Liver (tissue), 9 donors: Measurements from ENCODE around the gene ADGRG3. TPM values are rescaled to one million over a fixed set of nuclear protein-coding genes. Genes with fewer than 3 reads are reported as not detected.

Experiments
- DNase-seq: peaks from one replicate; pipeline ENCODE4 v3.0.0-alpha.2; 2017; ENCODE audit warnings: low spot score
- H3K27ac ChIP-seq, 2 donors: one replicate each; pipeline ENCODE4 v1.7.0; 2013; ENCODE audit warnings: inconsistent platforms in 2 of 2, low read length in 2 of 2, control low read depth in 1 of 2, low read depth in 1 of 2, mild to moderate bottlenecking in 1 of 2
- H3K27me3 ChIP-seq, 4 donors: one replicate each; pipeline versions ENCODE4 v1.6.1 to v1.7.0; 2013; ENCODE audit warnings: low read length in 3 of 4, inconsistent platforms in 1 of 4, mild to moderate bottlenecking in 1 of 4, moderate library complexity in 1 of 4; ENCODE audit not compliant: control insufficient read depth in 4 of 4, insufficient read depth in 4 of 4
- H3K36me3 ChIP-seq, 4 donors: one replicate each; pipeline versions ENCODE4 v1.6.1 to v1.7.0; 2013; ENCODE audit warnings: low read length in 3 of 4, mild to moderate bottlenecking in 3 of 4, low read depth in 1 of 4, moderate library complexity in 1 of 4; ENCODE audit not compliant: control insufficient read depth in 4 of 4, insufficient read depth in 3 of 4
- H3K4me1 ChIP-seq, 4 donors: one replicate each; pipeline versions ENCODE4 v1.6.1 to v1.7.0; 2013; ENCODE audit warnings: low read length in 3 of 4, mild to moderate bottlenecking in 3 of 4, moderate library complexity in 1 of 4; ENCODE audit not compliant: control insufficient read depth in 4 of 4, insufficient read depth in 4 of 4
- H3K4me3 ChIP-seq, 3 donors: one replicate each; pipeline versions ENCODE4 v1.6.1 to v1.7.0; 2013; ENCODE audit warnings: low read length in 3 of 3, control low read depth in 1 of 3, low read depth in 1 of 3, mild to moderate bottlenecking in 1 of 3
- H3K9ac ChIP-seq, 2 donors: one replicate each; pipeline ENCODE4 v1.7.0; 2013; ENCODE audit warnings: low read length in 2 of 2, mild to moderate bottlenecking in 2 of 2, moderate library complexity in 2 of 2, control low read depth in 1 of 2, low read depth in 1 of 2
- H3K9me3 ChIP-seq, 4 donors: one replicate each; pipeline versions ENCODE4 v1.6.1 to v1.7.0; 2013; ENCODE audit warnings: low read length in 3 of 4; ENCODE audit not compliant: control insufficient read depth in 4 of 4
- ATF3 ChIP-seq: IDR thresholded peaks from 2 replicates; pipeline ENCODE4 v1.6.1; 2016; ENCODE audit warnings: antibody characterized with exemption
- CTCF ChIP-seq: fragments of 150-350 bp; IDR thresholded peaks from 2 replicates; pipeline ENCODE4 v1.5.1; 2017; ENCODE audit warnings: improper control_type of control experiment, low read depth, low read length; ENCODE audit not compliant: missing input control
- FOXA2 ChIP-seq: IDR thresholded peaks from 2 replicates; pipeline ENCODE4 v1.6.1; 2016; ENCODE audit warnings: antibody characterized with exemption
- GABPA ChIP-seq, 2 donors: IDR thresholded peaks in 1 of 2; conservative IDR thresholded peaks in 1 of 2; 2 replicates each; pipeline ENCODE4 v1.6.1; 2016; ENCODE audit warnings: antibody characterized with exemption in 2 of 2, mild to moderate bottlenecking in 1 of 2, moderate library complexity in 1 of 2
- HNF4A ChIP-seq, 2 donors: conservative IDR thresholded peaks; 2 replicates each; pipeline ENCODE4 v1.6.1; 2016; ENCODE audit warnings: antibody characterized with exemption in 2 of 2, mild to moderate bottlenecking in 2 of 2
- HNF4G ChIP-seq: IDR thresholded peaks from 2 replicates; pipeline ENCODE4 v1.6.1; 2016; ENCODE audit warnings: antibody characterized with exemption
- JUND ChIP-seq, 2 donors: IDR thresholded peaks; 2 replicates each; pipeline ENCODE4 v1.6.1; 2016; ENCODE audit warnings: antibody characterized with exemption in 2 of 2
- MAX ChIP-seq: IDR thresholded peaks from 2 replicates; pipeline ENCODE4 v1.6.1; 2016; ENCODE audit warnings: antibody characterized with exemption
- NR2F2 ChIP-seq: IDR thresholded peaks from 2 replicates; pipeline ENCODE4 v1.6.1; 2016; ENCODE audit warnings: antibody characterized with exemption
- RXRA ChIP-seq, 2 donors: IDR thresholded peaks; 2 replicates each; pipeline ENCODE4 v1.6.1; 2017 to 2018; ENCODE audit warnings: antibody characterized with exemption in 2 of 2, mild to moderate bottlenecking in 1 of 2
- SP1 ChIP-seq: IDR thresholded peaks from 2 replicates; pipeline ENCODE4 v1.6.1; 2018; ENCODE audit warnings: antibody characterized with exemption, mild to moderate bottlenecking
- TAF1 ChIP-seq: conservative IDR thresholded peaks from 2 replicates; pipeline ENCODE4 v1.6.1; 2016; ENCODE audit warnings: antibody characterized with exemption, mild to moderate bottlenecking
- YY1 ChIP-seq: IDR thresholded peaks from 2 replicates; pipeline ENCODE4 v1.6.1; 2016; ENCODE audit warnings: antibody characterized with exemption, mild to moderate bottlenecking
- ZBTB33 ChIP-seq: IDR thresholded peaks from 2 replicates; pipeline ENCODE4 v1.6.1; 2016; ENCODE audit warnings: antibody characterized with exemption
- WGBS: extraction: QIAGEN DNeasy Blood & Tissue Kit; methylation state at CpG from one replicate; pipeline ENCODE4 v1.1.7; 2013; 5-methylcytosine and 5-hydroxymethylcytosine counted together
- polyA plus RNA-seq, 2 donors: library from polyadenylated mRNA; stranded (reverse) in 1 of 2; unstranded in 1 of 2; fragments of 200-250 nt in 1 of 2; fragments of >200 nt in 1 of 2; fragmentation: Nextera tagmentation in 1 of 2; extraction: Ambion mirVana in 1 of 2; gene quantifications; one replicate each; pipeline versions ENCODE4 v1.2.1 to v1.2.3, GENCODE V29; 2013 to 2015
- total RNA-seq, 2 donors: library from RNA; depleted of rRNA; stranded (reverse); fragments of >200 nt; gene quantifications; one replicate each; pipeline ENCODE4 v1.2.3, GENCODE V29; 2014
- donor health status: healthy.
- donor health status: healthy.
- donor health status: healthy.
- donor health status: healthy.
- donor health status: healthy.

Gene ADGRG3
- total and polyA plus RNA-seq, 4 donors: 0.52 to 3.2 (median 1.0) TPM

GRCh38 chr16:57681950-57682728, 14.0 kb downstream of the ADGRG3 start (continued):
- no peak for TF ChIP-seq CTCF

GRCh38 chr16:57682809-57683635, 14.9 kb downstream of the ADGRG3 start:
- Histone ChIP-seq H3K4me1 (peaks cover 0 to 8% (median 3%) of the 10 kb centered on the region in 4 donors), H3K4me3 (no peak overlapping the region), H3K27me3 (no peaks in the 10 kb centered on the region), H3K9me3 (no peaks in the 10 kb centered on the region), H3K9ac (no peak overlapping the region), H3K27ac (no peak overlapping the region), H3K36me3 (no peaks in the 10 kb centered on the region)
- WGBS: 92% methylated on average over 11 of the region's 11 CpGs
- DNase-seq: no peak
- TF ChIP-seq YY1 (no peak), FOXA2 (no peak), HNF4G (no peak), TAF1 (no peak), HNF4A (conservative IDR thresholded peaks at IDR 0.05) (no peak), SP1 (no peak), ZBTB33 (no peak), RXRA (IDR thresholded peaks at IDR 0.05) (no peak)

- H3K27me3 ChIP-seq: no peaks in the 10 kb centered on the region
- no peak overlapping the region for H3K9ac ChIP-seq
- peaks cover 0 to 6% (median 3%) of the 10 kb centered on the region in 4 donors for H3K4me1 ChIP-seq
- H3K9me3 ChIP-seq: no peaks in the 10 kb centered on the region
- H3K36me3 ChIP-seq: no peaks in the 10 kb centered on the region
- 92% methylated on average over 18 of the region's 18 CpGs for WGBS
- no peak overlapping the region for H3K4me3 ChIP-seq
- DNase-seq: no peak
- H3K27ac ChIP-seq: no peak overlapping the region
- no peak for TF ChIP-seq NR2F2
- no peak for TF ChIP-seq ATF3
- TF ChIP-seq YY1: no peak
- TF ChIP-seq SP1: no peak
- no peak for TF ChIP-seq JUND (IDR thresholded peaks at IDR 0.05)
- TF ChIP-seq GABPA (IDR thresholded peaks at IDR 0.05 in 1 of 2, conservative IDR thresholded peaks at IDR 0.05 in 1 of 2): no peak
- no peak for TF ChIP-seq TAF1
- TF ChIP-seq ZBTB33: no peak
- TF ChIP-seq MAX: no peak
- TF ChIP-seq CTCF: no peak
- no peak for TF ChIP-seq HNF4G
- no peak for TF ChIP-seq HNF4A (conservative IDR thresholded peaks at IDR 0.05)
- TF ChIP-seq RXRA (IDR thresholded peaks at IDR 0.05): no peak
Observed at GRCh38 chr16:57683636-57684545, 15.8 kb downstream of the ADGRG3 start.
